Heart left ventricle (tissue), 13 donors: Measurements from ENCODE around the gene SNED1.

Experiments used
- POLR2A ChIP-seq, 2 donors: fragments of 450-650 bp; IDR thresholded peaks; one replicate each; pipeline ENCODE4 v1.6.1; 2017; ENCODE audit warnings: antibody characterized with exemption in 2 of 2, mild to moderate bottlenecking in 2 of 2, moderate library complexity in 2 of 2
- TF ChIP-seq, protein P1 (sequence below), 12 donors: fragments of 200-600 bp; sonication (generic) in 4 of 12; IDR thresholded peaks; one replicate each; pipeline versions ENCODE4 v1.5.0 to v1.8.0; 2018 to 2022; ENCODE audit warnings: antibody characterized with exemption in 12 of 12, mild to moderate bottlenecking in 5 of 12
- donor health status: ischemic (EF 13 %, LVEDD 7.1; RV severe dilation, severe dysfunction).
- donor health status: DM: no; HTN: yes; CAD: no.
- donor health status: DM: no; HTN: no; CAD: no.
- donor health status: ischemic (EF 25% LVEDD 6.9; RV normal size, moderate dysfunction).
- donor health status: ischemic (EF 25% LVEDD 5.7; RV mildly dilated, moderate dysfunction).
- donor health status: ischemic (EF 35%, LVEDD 5.7; RV mildly dilated, moderate dysfunction).
- donor health status: nonischemic (EF 11% LVEDD 7.7; RV severe dilation, severe dysfunction).
- donor health status: DM: yes; HTN: yes; CAD: no.
- donor health status: PGD.
- donor health status: ischemic (EF 29% LVEDD 5.4; RV normal size, mild dysfunction).
- donor health status: nonischemic (EF 23%, LVEDD 6.1; RV moderate dilation, normal function).

DNA sequence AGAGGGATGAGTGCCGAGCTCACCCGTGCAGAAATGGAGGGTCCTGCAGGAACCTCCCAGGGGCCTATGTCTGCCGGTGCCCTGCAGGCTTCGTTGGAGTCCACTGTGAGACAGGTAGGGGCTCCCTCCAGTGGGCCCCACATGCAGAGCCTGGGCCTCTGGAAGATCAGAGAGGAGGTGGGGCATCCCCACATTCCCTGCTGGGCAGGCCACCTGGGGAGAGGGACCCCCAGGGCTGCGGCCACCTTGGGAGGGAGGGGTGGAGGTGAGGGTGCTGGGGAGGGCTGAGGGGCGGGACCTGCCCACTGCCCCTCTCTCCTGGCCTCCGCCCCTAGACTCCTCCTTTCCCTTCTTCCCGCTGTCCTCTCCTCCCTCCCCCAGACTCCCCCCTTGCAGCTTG, 65.2 kb downstream of the SNED1 start:
- TF ChIP-seq, protein P1, sequence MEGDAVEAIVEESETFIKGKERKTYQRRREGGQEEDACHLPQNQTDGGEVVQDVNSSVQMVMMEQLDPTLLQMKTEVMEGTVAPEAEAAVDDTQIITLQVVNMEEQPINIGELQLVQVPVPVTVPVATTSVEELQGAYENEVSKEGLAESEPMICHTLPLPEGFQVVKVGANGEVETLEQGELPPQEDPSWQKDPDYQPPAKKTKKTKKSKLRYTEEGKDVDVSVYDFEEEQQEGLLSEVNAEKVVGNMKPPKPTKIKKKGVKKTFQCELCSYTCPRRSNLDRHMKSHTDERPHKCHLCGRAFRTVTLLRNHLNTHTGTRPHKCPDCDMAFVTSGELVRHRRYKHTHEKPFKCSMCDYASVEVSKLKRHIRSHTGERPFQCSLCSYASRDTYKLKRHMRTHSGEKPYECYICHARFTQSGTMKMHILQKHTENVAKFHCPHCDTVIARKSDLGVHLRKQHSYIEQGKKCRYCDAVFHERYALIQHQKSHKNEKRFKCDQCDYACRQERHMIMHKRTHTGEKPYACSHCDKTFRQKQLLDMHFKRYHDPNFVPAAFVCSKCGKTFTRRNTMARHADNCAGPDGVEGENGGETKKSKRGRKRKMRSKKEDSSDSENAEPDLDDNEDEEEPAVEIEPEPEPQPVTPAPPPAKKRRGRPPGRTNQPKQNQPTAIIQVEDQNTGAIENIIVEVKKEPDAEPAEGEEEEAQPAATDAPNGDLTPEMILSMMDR (IDR thresholded peaks at IDR 0.05) = peak in 1 of 12 donors; percentile 13
- TF ChIP-seq POLR2A (IDR thresholded peaks at IDR 0.05) = no peak
